K562 (cell line): Measurements from ENCODE around the gene GSTM2. TPM values are rescaled to one million over a fixed set of nuclear protein-coding genes. Genes with fewer than 3 reads are reported as not detected.

Experiments
- ATAC-seq: fragments of 200-7000 bp; cut with Tn5 transposase; 3 replicates; pipeline ENCODE4 v1.9.1; 2020; ENCODE audit warnings: moderate library complexity
- BruUV-seq: library from RNA; stranded (reverse); fragments of 400-500 nt; replicated peaks from 2 replicates; lab custom pipeline; 2021; lab: Mats Ljungman, UMichigan
- CTCF ChIA-PET: fragments of 300-600 bp; formaldehyde crosslinking; extraction: SDS; loops from one replicate; lab custom pipeline; 2021; ENCODE audit warnings: low intra/inter-chr PET ratio; lab: Yijun Ruan, JAX
- POLR2A ChIA-PET: fragments of 300-600, 350-650 bp; sonication (Branson Sonifier 250); formaldehyde crosslinking; extraction: SDS; loops from one replicate; lab custom pipeline; 2021; ENCODE audit warnings: antibody characterized with exemption, inconsistent platforms; lab: Yijun Ruan, JAX
- DNase-seq, 4 experiments: peaks; one replicate each; pipeline versions ENCODE4 v3.0.0 to v3.0.0-alpha.2; 2011 to 2018; ENCODE audit warnings: low spot score in 3 of 4, mixed read lengths in 3 of 4; ENCODE audit errors: extremely low read depth in 1 of 4
- FAIRE-seq: peaks from 2 replicates; lab custom pipeline; 2011; peaks lifted over from hg19 to GRCh38; lab: Jason Lieb, UNC
- H2AFZ ChIP-seq: 2 replicates; pipeline ENCODE4 v1.6.0; 2011; ENCODE audit warnings: low read depth, low read length, control low read depth, inconsistent platforms
- H3K27ac ChIP-seq: fragments of 200-600 bp; 3 replicates; pipeline ENCODE4 v1.8.0; 2011; ENCODE audit warnings: low read depth, mild to moderate bottlenecking, control low read depth, inconsistent platforms, low read length, moderate library complexity, mixed read lengths; ENCODE audit errors: extremely low read depth
- H3K27me3 ChIP-seq, 2 experiments: fragments of 300-600 bp in 1 of 2; 2 replicates in 1 of 2; 3 replicates in 1 of 2; pipeline versions ENCODE4 v1.6.0 to v1.8.0; 2011; ENCODE audit warnings: inconsistent platforms in 2 of 2, low read length in 2 of 2, mild to moderate bottlenecking in 1 of 2, mixed read lengths in 1 of 2, moderate library complexity in 1 of 2; ENCODE audit not compliant: control insufficient read depth in 2 of 2, insufficient read depth in 2 of 2
- H3K36me3 ChIP-seq: fragments of 300-600 bp; 3 replicates; pipeline ENCODE4 v1.8.0; 2011; ENCODE audit warnings: mild to moderate bottlenecking, low read length, inconsistent platforms; ENCODE audit not compliant: control insufficient read depth, insufficient read depth
- H3K4me1 ChIP-seq, 2 experiments: fragments of 200-600 bp in 1 of 2; replicated peaks in 1 of 2; 2 replicates in 1 of 2; 3 replicates in 1 of 2; pipeline versions ENCODE4 v1.5.1 to v1.8.0; 2011; ENCODE audit warnings: inconsistent platforms in 2 of 2, low read length in 2 of 2, mild to moderate bottlenecking in 1 of 2, mixed read lengths in 1 of 2, moderate library complexity in 1 of 2; ENCODE audit not compliant: control insufficient read depth in 2 of 2, insufficient read depth in 2 of 2
- H3K4me2 ChIP-seq: 2 replicates; pipeline ENCODE4 v1.6.1; 2011; ENCODE audit warnings: low read length, control low read depth, inconsistent platforms, mixed read lengths; ENCODE audit not compliant: insufficient read depth
- H3K4me3 ChIP-seq: fragments of 200-600 bp; sonication (generic), shearing (Covaris generic); 2 replicates; pipeline ENCODE4 v1.5.1; 2016; ENCODE audit warnings: control low read depth, inconsistent platforms
- H3K79me2 ChIP-seq: fragments of 200-600 bp; 3 replicates; pipeline ENCODE4 v1.8.0; 2011; ENCODE audit warnings: low read length, inconsistent platforms; ENCODE audit not compliant: control insufficient read depth, insufficient read depth
- H3K9ac ChIP-seq, 2 experiments: 2 replicates each; pipeline versions ENCODE4 v1.6.0 to v1.6.1; 2011; ENCODE audit warnings: low read depth in 2 of 2, low read length in 2 of 2, control low read depth in 1 of 2, inconsistent platforms in 1 of 2, mild to moderate bottlenecking in 1 of 2, mixed read lengths in 1 of 2; ENCODE audit not compliant: insufficient read depth in 1 of 2
- H3K9me1 ChIP-seq: one replicate; pipeline ENCODE4 v1.6.0; 2011; ENCODE audit warnings: inconsistent platforms, mild to moderate bottlenecking, low read length, moderate library complexity; ENCODE audit not compliant: control insufficient read depth, insufficient read depth
- H3K9me3 ChIP-seq: replicated peaks from 2 replicates; pipeline ENCODE4 v1.5.1; 2011; ENCODE audit warnings: low read depth, low read length, inconsistent platforms; ENCODE audit not compliant: control insufficient read depth, insufficient read depth
- H4K20me1 ChIP-seq: replicated peaks from 2 replicates; pipeline ENCODE4 v1.6.1; 2011; ENCODE audit warnings: low read length, inconsistent platforms, mixed read lengths; ENCODE audit not compliant: control insufficient read depth, insufficient read depth
- BRD4 ChIP-seq: fragments of 200-600 bp; sonication (generic); IDR thresholded peaks from 2 replicates; pipeline ENCODE4 v1.6.1; 2017; ENCODE audit warnings: inconsistent platforms
- CC2D1A ChIP-seq: fragments of 450-650 bp; IDR thresholded peaks from 2 replicates; pipeline ENCODE4 v1.6.1; 2017; ENCODE audit warnings: mild to moderate bottlenecking
- FOXJ2 ChIP-seq: fragments of 200-800 bp; sonication (Bioruptor generic); IDR thresholded peaks from 2 replicates; pipeline ENCODE4 v1.6.1; 2016; ENCODE audit warnings: missing genetic modification characterization, missing compliant biosample characterization
- HMGN3 ChIP-seq: IDR thresholded peaks from 2 replicates; pipeline ENCODE4 v1.6.1; 2011; ENCODE audit warnings: borderline replicate concordance, low read depth, mild to moderate bottlenecking, mixed read lengths, low read length; ENCODE audit not compliant: insufficient read length; ENCODE audit errors: extremely low read depth
- MEF2A ChIP-seq: IDR thresholded peaks from 2 replicates; pipeline ENCODE4 v1.6.1; 2011; ENCODE audit warnings: low read depth, mild to moderate bottlenecking, low read length, moderate library complexity; ENCODE audit not compliant: control insufficient read depth
- NFIC ChIP-seq: fragments of 450-650 bp; IDR thresholded peaks from 2 replicates; pipeline ENCODE4 v1.6.1; 2017; ENCODE audit warnings: mild to moderate bottlenecking, inconsistent platforms
- PHF20 ChIP-seq: fragments of 450-650 bp; IDR thresholded peaks from 2 replicates; pipeline ENCODE4 v1.6.1; 2018; ENCODE audit not compliant: partially characterized antibody
- POLR3G ChIP-seq: IDR thresholded peaks from 2 replicates; pipeline ENCODE4 v1.6.1; 2011; ENCODE audit not compliant: insufficient read length, insufficient replicate concordance; ENCODE audit errors: extremely low read depth
- RAD51 ChIP-seq: fragments of 450-650 bp; IDR thresholded peaks from 2 replicates; pipeline ENCODE4 v1.7.1; 2016; ENCODE audit warnings: low read depth, mild to moderate bottlenecking, borderline replicate concordance
- TAF1 ChIP-seq: IDR thresholded peaks from 2 replicates; pipeline ENCODE4 v1.6.1; 2011; ENCODE audit warnings: mild to moderate bottlenecking, low read length, moderate library complexity; ENCODE audit not compliant: insufficient read depth, control insufficient read depth, severe bottlenecking; ENCODE audit errors: extremely low read depth
- TFAP4 ChIP-seq: sonication (generic); formaldehyde crosslinking; IDR thresholded peaks from 2 replicates; pipeline ENCODE4 v1.8.0; 2022; ENCODE audit warnings: missing genetic modification reagents, mild to moderate bottlenecking, moderate library complexity, borderline replicate concordance
- ZNF24 ChIP-seq: fragments of 450-650 bp; IDR thresholded peaks from 2 replicates; pipeline ENCODE4 v1.6.1; 2016
- ZNF263 ChIP-seq: sonication (generic); formaldehyde crosslinking; IDR thresholded peaks from 2 replicates; pipeline ENCODE4 v1.8.0; 2022; ENCODE audit warnings: mild to moderate bottlenecking, missing genetic modification reagents, borderline replicate concordance
- ZNF77 ChIP-seq: fragments of 250-450 bp; sonication (Bioruptor Pico); IDR thresholded peaks from 2 replicates; pipeline ENCODE4 v1.5.0; 2020
- WGBS: fragments of 100-300 bp; shearing (Covaris generic); methylation state at CpG from one replicate; pipeline ENCODE4 v1.1.6; 2016; ENCODE audit warnings: low coverage, mixed read lengths; ENCODE audit not compliant: insufficient coverage; ENCODE audit errors: missing lambda C conversion rate; 5-methylcytosine and 5-hydroxymethylcytosine counted together
- in situ Hi-C: fragments of 300-500 bp; cut with MboI; formaldehyde crosslinking; loops from 4 replicates; pipeline ENCODE4 v1.15.0; 2018; ENCODE audit warnings: inconsistent platforms, mixed read lengths
- intact Hi-C: fragments of 100-400 bp; cut with micrococcal nuclease; formaldehyde crosslinking; loops from 2 replicates; pipeline ENCODE4 v1.14.2; 2022
- polyA plus RNA-seq, 8 experiments: library from polyadenylated mRNA; depleted of rRNA in 4 of 8; stranded (reverse) in 5 of 8; unstranded in 3 of 8; fragments of >200 nt; fragmentation: Nextera tagmentation in 2 of 8; fragmentation: Illumina TruSeq in 1 of 8; extraction: Ambion mirVana in 2 of 8; extraction: Trizol in 1 of 8; gene quantifications; 2 replicates each; pipeline versions ENCODE4 v1.2.1 to v1.2.3, GENCODE V29; 2011 to 2014; ENCODE audit warnings: inconsistent platforms in 1 of 8, missing spikeins in 1 of 8
- total RNA-seq, 7 experiments: library from RNA; depleted of rRNA in 6 of 7; stranded (reverse); fragments of >200 nt in 6 of 7; fragmentation: Illumina TruSeq in 2 of 7; extraction: Trizol in 2 of 7; gene quantifications; 2 replicates each; pipeline versions ENCODE4 v1.2.1 to v1.2.3, GENCODE V29; 2011 to 2021; ENCODE audit warnings: low replicate concordance in 1 of 7
- TF ChIP-seq, protein P1 (sequence below): fragments of 450-650 bp; IDR thresholded peaks from 2 replicates; pipeline ENCODE4 v1.6.1; 2016
- TF ChIP-seq, protein P2 (sequence below): conservative IDR thresholded peaks from 2 replicates; pipeline ENCODE4 v1.6.1; 2011; ENCODE audit warnings: low read depth, mild to moderate bottlenecking, low read length; ENCODE audit not compliant: control insufficient read depth
- TF ChIP-seq, protein P3 (sequence below): sonication (generic); formaldehyde crosslinking; IDR thresholded peaks from 2 replicates; pipeline ENCODE4 v1.5.0; 2020; ENCODE audit warnings: missing genetic modification reagents

Gene GSTM2
- total and polyA plus RNA-seq, 9 of the 15 experiments (the other 6 are each of a cell fraction or from before 2014, with no cell fraction given): 1.6 to 15.1 (median 6.8) TPM

DNA sequence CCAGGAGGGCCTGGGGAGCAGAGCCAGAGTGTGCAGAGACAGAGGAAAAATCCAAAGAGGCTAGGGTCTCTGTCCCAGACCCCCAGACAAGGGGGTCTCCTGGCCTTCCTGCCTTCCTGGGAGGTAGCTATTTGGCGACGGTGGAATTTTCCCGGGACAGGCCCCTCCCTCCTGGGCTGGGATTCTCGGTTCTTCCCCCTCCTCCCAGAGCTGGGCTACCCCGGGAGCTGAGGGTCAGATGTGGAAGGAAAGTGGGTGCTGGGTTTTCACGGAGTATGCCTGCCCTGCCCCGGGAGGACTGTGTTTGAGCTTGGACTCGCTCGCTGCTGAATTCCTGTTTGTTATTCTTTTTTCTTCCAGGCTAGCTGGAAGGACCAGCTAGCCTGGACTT, 47.5 kb upstream of the GSTM2 start (continued):
- TF ChIP-seq ZNF263 (CRISPR knock-in tag): peak; percentile 65; the same call in 1 of the 2 replicates
- TF ChIP-seq CC2D1A: no peak
- TF ChIP-seq ZNF77 (CRISPR knock-in tag): no peak
- no peak for TF ChIP-seq PHF20
- no peak for TF ChIP-seq BRD4

GRCh38 chr1:109620841-109621286, 47.0 kb upstream of the GSTM2 start:
- in situ Hi-C loops: loop anchor here (5.0 kb wide), 1 partner anchor 74 kb away; the partner anchor contains the start of gene GNAI3
- 2% methylated on average over 17 of the region's 18 CpGs for WGBS
- H3K9me3 ChIP-seq: no peaks in the 10 kb centered on the region
- peak overlapping the region; percentile 61 for H3K4me3 ChIP-seq
- POLR2A ChIA-PET: interaction anchor here (0.6 to 3.3 kb wide), 12 partner anchors 9 to 741 kb away, joined by 3 to 16 read pairs (median 4); partner anchors contain the start of gene GNAI3
- ATAC-seq: peak; percentile 84
- H3K27ac ChIP-seq: peak overlapping the region; percentile 90; the same call in 1 of the 3 replicates
- DNase-seq: peak; percentile 93 to 96 (median 94)
- FAIRE-seq: peak; percentile 82
- intact Hi-C loops: no loop called here
- peaks cover 5% of the 10 kb centered on the region; the same call in 1 of the 2 replicates for H4K20me1 ChIP-seq
- peaks cover 2% of the 10 kb centered on the region; the same call in 1 of the 3 replicates for H3K36me3 ChIP-seq
- 0 out of 2 replicates have a peak overlapping the region, but pooled peaks have one; percentile 96 for H2AFZ ChIP-seq
- no peaks in the 10 kb centered on the region for H3K9me1 ChIP-seq
- peak overlapping the region; percentile 96 for H3K4me2 ChIP-seq
- no peaks in the 10 kb centered on the region for H3K27me3 ChIP-seq
- CTCF ChIA-PET: interaction anchor here (0.6 kb wide), 1 partner anchor 22 kb away, joined by 3 read pairs; no protein-coding TSS in a partner anchor
- BruUV-seq: no TSS peak
- peak overlapping the region; percentile 86 to 98; a peak in 3 of 4 replicates for H3K9ac ChIP-seq
- peaks cover 55% of the 10 kb centered on the region for H3K79me2 ChIP-seq
- H3K4me1 ChIP-seq: peaks cover 32 to 61% of the 10 kb centered on the region in 2 experiments
- no peak for TF ChIP-seq FOXJ2 (tag)
- peak; percentile 39; the same call in 1 of the 2 replicates for TF ChIP-seq ZNF24
- TF ChIP-seq RAD51: no peak
- TF ChIP-seq NFIC: peak; percentile 4; the same call in 1 of the 2 replicates
- TF ChIP-seq HMGN3: peak; percentile 35
- TF ChIP-seq, protein P1, sequence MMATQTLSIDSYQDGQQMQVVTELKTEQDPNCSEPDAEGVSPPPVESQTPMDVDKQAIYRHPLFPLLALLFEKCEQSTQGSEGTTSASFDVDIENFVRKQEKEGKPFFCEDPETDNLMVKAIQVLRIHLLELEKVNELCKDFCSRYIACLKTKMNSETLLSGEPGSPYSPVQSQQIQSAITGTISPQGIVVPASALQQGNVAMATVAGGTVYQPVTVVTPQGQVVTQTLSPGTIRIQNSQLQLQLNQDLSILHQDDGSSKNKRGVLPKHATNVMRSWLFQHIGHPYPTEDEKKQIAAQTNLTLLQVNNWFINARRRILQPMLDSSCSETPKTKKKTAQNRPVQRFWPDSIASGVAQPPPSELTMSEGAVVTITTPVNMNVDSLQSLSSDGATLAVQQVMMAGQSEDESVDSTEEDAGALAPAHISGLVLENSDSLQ: peak; percentile 82
- TF ChIP-seq TFAP4 (CRISPR knock-in tag): peak; percentile 45; the same call in 1 of the 2 replicates
- no peak for TF ChIP-seq MEF2A
- TF ChIP-seq, protein P2, sequence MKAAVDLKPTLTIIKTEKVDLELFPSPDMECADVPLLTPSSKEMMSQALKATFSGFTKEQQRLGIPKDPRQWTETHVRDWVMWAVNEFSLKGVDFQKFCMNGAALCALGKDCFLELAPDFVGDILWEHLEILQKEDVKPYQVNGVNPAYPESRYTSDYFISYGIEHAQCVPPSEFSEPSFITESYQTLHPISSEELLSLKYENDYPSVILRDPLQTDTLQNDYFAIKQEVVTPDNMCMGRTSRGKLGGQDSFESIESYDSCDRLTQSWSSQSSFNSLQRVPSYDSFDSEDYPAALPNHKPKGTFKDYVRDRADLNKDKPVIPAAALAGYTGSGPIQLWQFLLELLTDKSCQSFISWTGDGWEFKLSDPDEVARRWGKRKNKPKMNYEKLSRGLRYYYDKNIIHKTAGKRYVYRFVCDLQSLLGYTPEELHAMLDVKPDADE: no peak
- TF ChIP-seq POLR3G: no peak
- no peak for TF ChIP-seq TAF1
- TF ChIP-seq, protein P3, sequence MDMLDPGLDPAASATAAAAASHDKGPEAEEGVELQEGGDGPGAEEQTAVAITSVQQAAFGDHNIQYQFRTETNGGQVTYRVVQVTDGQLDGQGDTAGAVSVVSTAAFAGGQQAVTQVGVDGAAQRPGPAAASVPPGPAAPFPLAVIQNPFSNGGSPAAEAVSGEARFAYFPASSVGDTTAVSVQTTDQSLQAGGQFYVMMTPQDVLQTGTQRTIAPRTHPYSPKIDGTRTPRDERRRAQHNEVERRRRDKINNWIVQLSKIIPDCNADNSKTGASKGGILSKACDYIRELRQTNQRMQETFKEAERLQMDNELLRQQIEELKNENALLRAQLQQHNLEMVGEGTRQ (CRISPR knock-in tag): no peak
